ENCODE results near the gene B4GALNT3.
"Not testable (repeated sequence)": the region's sequence is repeated elsewhere in the genome, so short reads cannot be mapped to it uniquely, and the experiment has no call there.

DNA sequence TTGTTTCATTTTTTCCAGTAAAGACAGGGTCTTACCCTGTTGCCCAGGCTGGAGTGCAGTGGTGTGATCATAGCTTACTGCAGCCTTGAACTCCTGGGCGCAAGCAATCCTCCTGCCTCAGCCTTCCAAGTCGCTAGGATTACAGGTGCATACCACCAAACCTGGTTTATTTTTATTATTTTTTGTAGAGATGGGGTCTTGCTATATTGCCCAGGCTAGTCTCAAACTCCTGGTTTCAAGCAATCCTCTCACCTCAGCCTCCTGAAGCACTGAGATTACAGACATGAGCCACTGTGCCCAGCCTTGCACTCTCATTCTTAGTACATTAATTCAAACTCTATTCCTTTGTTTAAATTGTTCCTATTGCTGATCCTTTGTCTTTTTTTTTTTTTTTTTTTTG lies 24.0 kb upstream of the B4GALNT3 start:
- TF ChIP-seq, protein P1, sequence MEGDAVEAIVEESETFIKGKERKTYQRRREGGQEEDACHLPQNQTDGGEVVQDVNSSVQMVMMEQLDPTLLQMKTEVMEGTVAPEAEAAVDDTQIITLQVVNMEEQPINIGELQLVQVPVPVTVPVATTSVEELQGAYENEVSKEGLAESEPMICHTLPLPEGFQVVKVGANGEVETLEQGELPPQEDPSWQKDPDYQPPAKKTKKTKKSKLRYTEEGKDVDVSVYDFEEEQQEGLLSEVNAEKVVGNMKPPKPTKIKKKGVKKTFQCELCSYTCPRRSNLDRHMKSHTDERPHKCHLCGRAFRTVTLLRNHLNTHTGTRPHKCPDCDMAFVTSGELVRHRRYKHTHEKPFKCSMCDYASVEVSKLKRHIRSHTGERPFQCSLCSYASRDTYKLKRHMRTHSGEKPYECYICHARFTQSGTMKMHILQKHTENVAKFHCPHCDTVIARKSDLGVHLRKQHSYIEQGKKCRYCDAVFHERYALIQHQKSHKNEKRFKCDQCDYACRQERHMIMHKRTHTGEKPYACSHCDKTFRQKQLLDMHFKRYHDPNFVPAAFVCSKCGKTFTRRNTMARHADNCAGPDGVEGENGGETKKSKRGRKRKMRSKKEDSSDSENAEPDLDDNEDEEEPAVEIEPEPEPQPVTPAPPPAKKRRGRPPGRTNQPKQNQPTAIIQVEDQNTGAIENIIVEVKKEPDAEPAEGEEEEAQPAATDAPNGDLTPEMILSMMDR (IDR thresholded peaks at IDR 0.05), result not testable (repeated sequence)
- not testable (repeated sequence) for TF ChIP-seq POLR2A, EP300 (IDR thresholded peaks at IDR 0.05)

All from ovary (tissue), 3 donors.